ENCODE measurements around the gene AMN1.

GRCh38 chr12:31772186-31772585, 43.4 kb upstream of the AMN1 start:
- TF ChIP-seq CTCF (IDR thresholded peaks at IDR 0.05; ENCODE audit: low read length) (no peak), EZH2 (optimal IDR thresholded peaks at IDR 0.05; ENCODE audit: low read depth, low read length) (no peak), EZH2phosphoT487 (IDR thresholded peaks at IDR 0.05; ENCODE audit: low read length) (no peak)
